HG03045 (cell line): ENCODE data around the gene CPLX1.
A peak's percentile ranks its signal among the peaks of the same experiment; 100 is the strongest.
"Not testable (repeated sequence)": the region's sequence is repeated elsewhere in the genome, so short reads cannot be mapped to it uniquely, and the experiment has no call there.

Source experiments
- ATAC-seq: cut with Tn5 transposase; IDR thresholded peaks from one replicate; pipeline ENCODE4 v1.9.1; 2021; ENCODE audit warnings: mild to moderate bottlenecking, moderate library complexity; ENCODE audit not compliant: unreplicated experiment

Gene CPLX1

GRCh38 chr4:761739-762138 lies 64.2 kb downstream of the CPLX1 start:
- ATAC-seq = no peak

- ATAC-seq = no peak
Measured at GRCh38 chr4:761086-761485, 64.8 kb downstream of the CPLX1 start.

- ATAC-seq = no peak
Measured at GRCh38 chr4:760616-761015, 65.3 kb downstream of the CPLX1 start.

DNA sequence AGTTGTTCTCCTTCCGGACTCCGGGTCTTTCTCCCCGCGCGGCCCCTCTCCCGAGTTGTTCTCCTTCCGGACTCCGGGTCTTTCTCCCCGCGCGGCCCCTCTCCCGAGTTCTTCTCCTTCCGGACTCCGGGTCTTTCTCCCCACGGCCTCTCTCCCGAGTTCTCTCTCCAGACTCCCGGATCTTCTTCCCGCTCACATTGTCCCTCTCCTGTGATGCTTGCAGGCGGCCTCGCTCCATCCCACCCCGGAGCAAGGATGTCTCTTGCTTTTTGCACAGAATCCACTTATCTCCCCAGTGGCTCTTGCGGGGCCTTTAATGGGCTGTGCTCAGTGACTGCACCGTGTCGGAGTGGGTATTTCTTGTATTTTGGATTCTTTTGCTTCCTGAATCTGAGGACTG lies 66.1 kb downstream of the CPLX1 start:
- not testable (repeated sequence) for ATAC-seq

DNA sequence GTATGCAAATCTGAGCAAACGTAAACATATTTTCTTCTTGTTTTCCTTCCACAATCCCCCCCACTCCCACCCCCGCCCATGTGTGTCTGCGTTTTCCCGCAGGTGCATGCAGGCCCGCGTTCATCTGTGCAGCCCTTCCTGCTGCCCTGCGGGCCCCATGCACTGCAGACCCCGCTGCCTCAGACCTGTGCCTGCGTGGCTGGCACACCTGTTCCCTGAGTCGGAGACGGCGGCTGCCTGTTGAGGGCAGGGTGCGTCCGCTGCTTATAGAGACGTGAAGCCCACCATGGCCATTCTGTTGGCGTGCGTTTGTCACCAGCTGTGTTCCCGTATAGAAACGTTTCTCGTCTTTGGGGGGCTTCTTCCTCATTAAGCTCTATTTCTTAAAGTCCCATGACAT lies 68.8 kb downstream of the CPLX1 start:
- ATAC-seq = no peak

- no peak for ATAC-seq
Measured at GRCh38 chr4:754221-755120, 71.5 kb downstream of the CPLX1 start.

GRCh38 chr4:753186-753585 lies 72.7 kb downstream of the CPLX1 start:
- ATAC-seq = not testable (repeated sequence)

GRCh38 chr4:752196-752861 lies 73.6 kb downstream of the CPLX1 start:
- no peak for ATAC-seq

GRCh38 chr4:751676-752075 lies 74.3 kb downstream of the CPLX1 start:
- ATAC-seq = no peak

- ATAC-seq = no peak
Measured at GRCh38 chr4:749698-750666, 75.9 kb downstream of the CPLX1 start.

- ATAC-seq = no peak
Measured at GRCh38 chr4:748461-748860, 77.5 kb downstream of the CPLX1 start.

GRCh38 chr4:747546-748170 lies 78.3 kb downstream of the CPLX1 start:
- ATAC-seq = no peak

GRCh38 chr4:744212-744841 lies 81.6 kb downstream of the CPLX1 start:
- ATAC-seq = no peak

DNA sequence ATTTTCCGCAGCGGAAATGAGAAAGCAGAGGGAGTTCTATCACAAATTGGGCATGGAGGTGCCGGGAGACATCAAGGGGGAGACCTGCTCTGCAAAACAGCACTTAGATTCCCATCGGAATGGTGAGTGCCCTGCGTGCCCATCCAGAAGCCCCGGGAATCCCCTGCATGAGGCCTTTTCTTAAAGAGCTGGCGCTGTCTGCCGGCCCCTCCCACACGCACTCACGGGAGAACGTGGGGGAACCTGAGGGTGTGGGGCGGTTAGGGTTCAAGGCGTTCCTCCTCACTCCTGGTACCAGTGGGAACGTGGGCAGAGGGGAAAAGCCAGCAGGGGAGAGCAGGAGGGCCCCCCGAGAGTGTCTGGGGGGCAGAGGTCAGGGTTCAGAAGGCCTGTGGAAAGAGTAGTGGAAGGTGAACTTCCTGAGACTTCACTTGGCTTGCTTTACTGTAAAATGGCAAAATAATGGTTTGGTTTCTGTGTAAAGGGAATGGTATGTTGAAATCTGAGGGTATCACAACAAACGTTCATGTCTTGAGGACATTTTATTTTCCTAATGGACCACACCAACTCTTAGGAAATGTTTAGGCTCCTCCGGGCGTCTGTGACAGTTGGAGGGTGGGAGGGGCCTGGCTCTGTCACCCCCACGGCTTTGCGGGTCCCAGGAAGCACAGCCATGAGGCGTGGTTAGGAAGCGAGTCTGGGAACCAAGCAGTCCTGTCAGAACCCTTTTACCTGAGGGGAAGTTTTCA lies 82.3 kb downstream of the CPLX1 start:
- no peak for ATAC-seq

DNA sequence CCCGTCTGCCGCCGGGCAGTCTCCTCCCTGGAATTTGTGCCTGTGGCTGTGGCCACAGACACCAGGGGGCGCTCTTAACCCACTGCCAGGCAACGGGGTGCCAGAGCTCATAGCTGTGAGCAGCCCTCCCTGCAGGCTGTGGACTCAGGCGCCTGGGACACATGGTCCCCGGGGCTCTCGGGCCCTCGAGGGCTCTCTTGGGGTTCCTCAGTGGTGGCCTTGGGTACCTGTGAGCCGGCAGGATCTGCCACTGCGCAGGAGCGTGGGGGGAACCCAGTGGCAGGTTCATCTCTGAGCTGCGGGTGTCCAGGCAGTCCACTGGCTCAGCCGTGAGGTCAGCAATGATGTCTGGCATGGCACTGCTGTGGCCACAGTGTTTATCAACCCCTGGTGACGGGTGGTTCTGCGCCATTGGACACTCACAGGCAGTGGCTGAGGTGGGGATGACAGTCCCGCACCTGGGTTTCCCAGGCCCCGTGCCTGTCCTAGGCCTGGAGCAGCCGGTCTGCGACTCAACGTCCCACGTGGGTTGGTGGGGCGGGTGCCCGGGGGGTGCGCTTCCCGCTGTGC lies 83.1 kb downstream of the CPLX1 start:
- peak; percentile 50 for ATAC-seq

GRCh38 chr4:742096-742741 lies 83.7 kb downstream of the CPLX1 start:
- ATAC-seq = no peak

DNA sequence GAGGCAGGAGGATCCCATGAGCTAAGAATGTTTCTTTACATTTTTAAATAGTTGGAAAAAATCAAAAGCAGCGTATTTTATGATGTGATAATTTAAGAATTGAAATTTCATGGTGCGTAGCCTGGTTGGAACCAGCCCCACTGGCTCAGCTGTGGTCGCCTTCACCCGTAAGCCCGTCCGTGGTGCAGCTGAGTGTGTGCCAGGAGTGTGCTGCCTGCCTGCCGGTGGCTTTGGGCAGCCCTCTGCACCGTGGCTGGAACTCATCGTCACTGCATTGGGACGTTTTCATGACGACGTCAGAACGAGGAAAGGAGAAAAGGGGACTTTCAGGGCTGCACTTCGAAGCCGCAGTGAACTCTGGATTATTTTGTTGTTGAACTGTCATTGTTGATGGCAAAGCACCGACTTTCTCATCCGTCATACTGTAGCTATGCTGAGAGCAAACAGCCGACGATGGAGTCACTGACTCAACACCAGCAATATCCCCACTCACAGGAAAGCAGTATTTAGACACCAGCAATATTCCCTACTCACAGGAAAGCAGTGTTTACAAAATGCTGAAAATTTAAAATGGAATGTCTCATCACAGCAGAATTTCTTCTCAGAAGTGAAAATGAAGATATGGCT lies 85.2 kb downstream of the CPLX1 start:
- no peak for ATAC-seq

GRCh38 chr4:740011-740410 lies 85.9 kb downstream of the CPLX1 start:
- no peak for ATAC-seq
